PC-9 (cell line): ENCODE data around the gene SLC22A3. TPM values are rescaled to one million over a fixed set of nuclear protein-coding genes. Genes with fewer than 3 reads are reported as not detected.

Experiments used
- BruUV-seq: library from RNA; stranded (reverse); fragments of 400-500 nt; replicated peaks from 2 replicates; lab custom pipeline; 2021; lab: Mats Ljungman, UMichigan
- CTCF ChIA-PET: fragments of 300-600 bp; sonication (Branson Sonifier 250); formaldehyde crosslinking; loops from one replicate; lab custom pipeline; 2022; ENCODE audit warnings: antibody characterized with exemption; lab: Charles Lee
- POLR2A ChIA-PET: fragments of 300-600 bp; sonication (Branson Sonifier 250); formaldehyde crosslinking; loops from one replicate; lab custom pipeline; 2022; ENCODE audit warnings: antibody characterized with exemption; ENCODE audit not compliant: unreplicated experiment; lab: Charles Lee
- DNase-seq, 2 experiments: peaks; one replicate each; pipeline versions ENCODE4 v3.0.0 to v3.0.0-alpha.2; 2015 to 2022; ENCODE audit warnings: mixed read lengths in 1 of 2
- H2AFZ ChIP-seq: fragments of 200-600 bp; sonication (generic); 2 replicates; pipeline ENCODE4 v1.8.1; 2017; ENCODE audit warnings: antibody characterized with exemption
- H3F3A ChIP-seq: fragments of 200-600 bp; sonication (generic); 2 replicates; pipeline ENCODE4 v1.8.1; 2017; ENCODE audit warnings: antibody characterized with exemption, mild to moderate bottlenecking, low read depth; ENCODE audit not compliant: insufficient read depth
- H3K27ac ChIP-seq: fragments of 200-600 bp; sonication (generic); 2 replicates; pipeline ENCODE4 v1.6.1; 2016; ENCODE audit warnings: mixed run types
- H3K27me3 ChIP-seq: fragments of 200-600 bp; sonication (generic); 2 replicates; pipeline ENCODE4 v1.6.1; 2016; ENCODE audit warnings: low read depth, mixed run types; ENCODE audit not compliant: insufficient read depth
- H3K36me3 ChIP-seq: fragments of 200-600 bp; sonication (generic); 2 replicates; pipeline ENCODE4 v1.6.1; 2016; ENCODE audit warnings: low read depth, mixed run types
- H3K4me1 ChIP-seq: fragments of 200-600 bp; sonication (generic); replicated peaks from 2 replicates; pipeline ENCODE4 v1.6.1; 2016; ENCODE audit warnings: mixed run types; ENCODE audit not compliant: insufficient read depth
- H3K4me2 ChIP-seq: fragments of 200-600 bp; sonication (generic); 2 replicates; pipeline ENCODE4 v1.6.1; 2017; ENCODE audit warnings: mixed run types
- H3K4me3 ChIP-seq: fragments of 200-600 bp; sonication (generic); 2 replicates; pipeline ENCODE4 v1.6.1; 2016; ENCODE audit warnings: mixed run types
- H3K79me2 ChIP-seq: fragments of 200-600 bp; sonication (generic); 2 replicates; pipeline ENCODE4 v1.6.1; 2017; ENCODE audit warnings: low read depth, mixed run types
- H3K9me2 ChIP-seq: fragments of 200-600 bp; sonication (generic); 2 replicates; pipeline ENCODE4 v1.8.1; 2017; ENCODE audit warnings: mild to moderate bottlenecking; ENCODE audit not compliant: insufficient read depth
- H3K9me3 ChIP-seq: fragments of 200-600 bp; sonication (generic); 2 replicates; pipeline ENCODE4 v1.8.1; 2016; ENCODE audit warnings: low read depth; ENCODE audit not compliant: insufficient read depth
- H4K20me1 ChIP-seq: fragments of 200-600 bp; sonication (generic); 2 replicates; pipeline ENCODE4 v1.8.1; 2017; ENCODE audit not compliant: insufficient read depth
- CTCF ChIP-seq: fragments of 200-600 bp; sonication (generic); conservative IDR thresholded peaks from 2 replicates; pipeline ENCODE4 v1.6.1; 2017; ENCODE audit warnings: mixed run types, antibody characterized with exemption, mild to moderate bottlenecking, moderate library complexity
- EZH2 ChIP-seq: fragments of 200-600 bp; sonication (generic); IDR thresholded peaks from 2 replicates; pipeline ENCODE4 v1.8.0; 2017; ENCODE audit warnings: antibody characterized with exemption, low read depth
- intact Hi-C: fragments of 100-400 bp; cut with micrococcal nuclease; formaldehyde crosslinking; loops from one replicate; pipeline ENCODE4 v1.10.0; 2022; ENCODE audit not compliant: unreplicated experiment
- total RNA-seq: library from RNA; stranded (reverse); gene quantifications from 2 replicates; pipeline ENCODE4 v1.2.3, GENCODE V29; 2021

Gene SLC22A3
- total RNA-seq, 1 experiment from 2014 or later = not detected

DNA sequence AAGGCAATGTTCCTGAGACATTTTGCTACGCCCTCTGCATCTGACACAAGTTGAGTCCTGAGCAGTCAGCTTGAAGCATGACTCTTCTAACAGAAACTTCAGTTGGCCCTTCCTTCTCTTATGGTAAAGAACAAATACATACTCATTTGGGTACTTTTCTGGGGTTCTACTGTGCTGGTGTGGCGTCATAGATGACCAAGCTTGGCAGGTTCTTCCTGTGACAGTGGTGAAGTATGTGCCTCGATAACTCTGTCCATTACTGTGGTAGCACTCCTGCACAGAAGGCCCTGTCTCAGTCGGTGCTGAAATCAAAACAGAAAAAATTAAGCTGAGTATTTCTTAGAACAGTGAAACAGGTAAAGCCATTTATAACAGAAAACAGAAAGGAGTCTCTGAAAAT lies 152.5 kb downstream of the SLC22A3 start:
- Histone ChIP-seq H3K27me3 (peaks cover 47% of the 10 kb centered on the region), H4K20me1 (no peaks in the 10 kb centered on the region), H3K79me2 (no peaks in the 10 kb centered on the region), H3K27ac (no peak overlapping the region), H3F3A (no peaks in the 10 kb centered on the region), H2AFZ (no peak overlapping the region), H3K9me3 (no peaks in the 10 kb centered on the region), H3K4me2 (no peak overlapping the region), H3K4me1 (no peaks in the 10 kb centered on the region), H3K36me3 (no peaks in the 10 kb centered on the region), H3K4me3 (no peak overlapping the region), H3K9me2 (no peaks in the 10 kb centered on the region)
- BruUV-seq = no TSS peak
- no peak for DNase-seq
- intact Hi-C loops = no loop called here
- ChIA-PET CTCF (interaction anchor here (0.6 kb wide), 1 partner anchor 779 kb away, joined by 3 read pairs; no protein-coding TSS in a partner anchor), POLR2A (no interaction called here)
- no peak for TF ChIP-seq EZH2
- TF ChIP-seq CTCF = no peak

Other genes with a start within 250 kb of the SLC22A3 start
- 0.25 TPM in 1 of 2 replicates, not detected in the other for gene SLC22A1, start 226.6 kb upstream of the SLC22A3 start, total RNA-seq
- gene SLC22A2, start 89.6 kb upstream of the SLC22A3 start, total RNA-seq = not detected in 2 replicates